ENCODE results near the gene CACNA1C.

DNA sequence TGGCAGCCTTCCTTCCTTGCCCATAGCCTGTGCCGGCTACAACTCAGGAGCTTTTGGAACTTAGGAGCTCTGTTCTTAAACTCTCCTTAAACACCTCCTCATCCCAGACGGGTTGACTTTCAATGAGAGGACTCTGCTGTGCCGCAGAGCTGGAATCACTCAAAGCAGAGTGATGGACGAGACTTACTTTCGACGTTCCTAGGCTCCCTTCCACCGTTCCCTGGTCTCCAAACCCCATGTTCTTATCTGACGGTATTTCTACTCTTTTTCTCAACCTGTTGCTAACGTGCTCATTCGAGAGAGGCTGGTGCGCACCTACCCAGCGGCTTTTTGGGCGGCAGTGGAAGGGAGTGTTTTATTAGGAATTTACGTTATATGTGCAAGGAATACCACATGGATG, 232.7 kb downstream of the CACNA1C start:
- TF ChIP-seq, protein P1, sequence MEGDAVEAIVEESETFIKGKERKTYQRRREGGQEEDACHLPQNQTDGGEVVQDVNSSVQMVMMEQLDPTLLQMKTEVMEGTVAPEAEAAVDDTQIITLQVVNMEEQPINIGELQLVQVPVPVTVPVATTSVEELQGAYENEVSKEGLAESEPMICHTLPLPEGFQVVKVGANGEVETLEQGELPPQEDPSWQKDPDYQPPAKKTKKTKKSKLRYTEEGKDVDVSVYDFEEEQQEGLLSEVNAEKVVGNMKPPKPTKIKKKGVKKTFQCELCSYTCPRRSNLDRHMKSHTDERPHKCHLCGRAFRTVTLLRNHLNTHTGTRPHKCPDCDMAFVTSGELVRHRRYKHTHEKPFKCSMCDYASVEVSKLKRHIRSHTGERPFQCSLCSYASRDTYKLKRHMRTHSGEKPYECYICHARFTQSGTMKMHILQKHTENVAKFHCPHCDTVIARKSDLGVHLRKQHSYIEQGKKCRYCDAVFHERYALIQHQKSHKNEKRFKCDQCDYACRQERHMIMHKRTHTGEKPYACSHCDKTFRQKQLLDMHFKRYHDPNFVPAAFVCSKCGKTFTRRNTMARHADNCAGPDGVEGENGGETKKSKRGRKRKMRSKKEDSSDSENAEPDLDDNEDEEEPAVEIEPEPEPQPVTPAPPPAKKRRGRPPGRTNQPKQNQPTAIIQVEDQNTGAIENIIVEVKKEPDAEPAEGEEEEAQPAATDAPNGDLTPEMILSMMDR (IDR thresholded peaks at IDR 0.05), result no peak
- no peak for TF ChIP-seq POLR2A (IDR thresholded peaks at IDR 0.05)
